GM08714 (cell line): Measurements from ENCODE around the gene FGA.

Experiments
- H3K4me3 ChIP-seq: fragments of 200-500 bp; sonication (Bioruptor generic); 2 replicates; pipeline ENCODE4 v1.5.1; 2014; ENCODE audit warnings: mild to moderate bottlenecking, low read length, inconsistent platforms
- ZNF274 ChIP-seq: IDR thresholded peaks from 2 replicates; pipeline ENCODE4 v1.6.1; 2012; ENCODE audit warnings: mild to moderate bottlenecking, low read depth, low read length

The FGA gene

DNA sequence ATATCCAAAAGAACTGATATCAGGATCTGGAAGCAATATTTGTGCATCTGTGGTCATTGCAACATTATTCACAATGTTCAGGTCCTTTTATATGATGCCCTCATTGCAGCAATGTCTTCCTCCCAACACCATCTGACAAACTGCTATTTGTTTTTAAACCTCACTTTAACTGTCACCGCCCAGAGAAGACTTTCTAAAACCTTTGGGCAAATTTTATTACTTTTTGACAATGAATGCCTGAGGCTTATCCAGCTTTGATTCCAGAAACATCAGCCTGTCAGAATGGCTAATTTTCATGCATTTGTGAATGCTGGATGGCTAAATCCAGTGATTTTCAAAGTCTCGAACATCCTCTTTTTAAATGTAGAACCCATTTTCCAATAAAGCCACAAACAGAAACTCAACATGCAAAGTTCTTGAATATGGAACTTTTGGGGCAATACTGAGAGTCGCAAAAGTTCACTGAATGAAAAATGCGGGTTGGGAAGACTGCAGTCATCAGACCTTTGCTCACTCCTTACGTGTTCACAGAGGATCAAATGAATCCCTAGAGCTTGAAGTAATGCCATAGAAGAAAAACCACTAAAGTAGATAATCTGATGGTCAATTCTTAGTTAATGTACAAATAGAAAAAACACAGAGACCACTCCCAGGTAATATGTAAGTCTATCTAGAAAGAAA lies 17.2 kb downstream of the FGA start:
- no peak overlapping the region for H3K4me3 ChIP-seq
- no peak for TF ChIP-seq ZNF274

DNA sequence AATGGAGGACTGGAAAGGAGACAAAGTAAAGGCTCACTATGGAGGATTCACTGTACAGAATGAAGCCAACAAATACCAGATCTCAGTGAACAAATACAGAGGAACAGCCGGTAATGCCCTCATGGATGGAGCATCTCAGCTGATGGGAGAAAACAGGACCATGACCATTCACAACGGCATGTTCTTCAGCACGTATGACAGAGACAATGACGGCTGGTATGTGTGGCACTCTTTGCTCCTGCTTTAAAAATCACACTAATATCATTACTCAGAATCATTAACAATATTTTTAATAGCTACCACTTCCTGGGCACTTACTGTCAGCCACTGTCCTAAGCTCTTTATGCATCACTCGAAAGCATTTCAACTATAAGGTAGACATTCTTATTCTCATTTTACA lies 21.0 kb downstream of the FGA start:
- no peak for TF ChIP-seq ZNF274
- H3K4me3 ChIP-seq = no peak overlapping the region

DNA sequence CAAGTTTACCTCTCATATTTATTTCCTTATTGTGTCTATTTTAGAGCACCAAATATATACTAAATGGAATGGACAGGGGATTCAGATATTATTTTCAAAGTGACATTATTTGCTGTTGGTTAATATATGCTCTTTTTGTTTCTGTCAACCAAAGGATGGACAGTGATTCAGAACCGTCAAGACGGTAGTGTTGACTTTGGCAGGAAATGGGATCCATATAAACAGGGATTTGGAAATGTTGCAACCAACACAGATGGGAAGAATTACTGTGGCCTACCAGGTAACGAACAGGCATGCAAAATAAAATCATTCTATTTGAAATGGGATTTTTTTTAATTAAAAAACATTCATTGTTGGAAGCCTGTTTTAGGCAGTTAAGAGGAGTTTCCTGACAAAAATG lies 21.5 kb downstream of the FGA start:
- no peak for TF ChIP-seq ZNF274
- H3K4me3 ChIP-seq = no peak overlapping the region

DNA sequence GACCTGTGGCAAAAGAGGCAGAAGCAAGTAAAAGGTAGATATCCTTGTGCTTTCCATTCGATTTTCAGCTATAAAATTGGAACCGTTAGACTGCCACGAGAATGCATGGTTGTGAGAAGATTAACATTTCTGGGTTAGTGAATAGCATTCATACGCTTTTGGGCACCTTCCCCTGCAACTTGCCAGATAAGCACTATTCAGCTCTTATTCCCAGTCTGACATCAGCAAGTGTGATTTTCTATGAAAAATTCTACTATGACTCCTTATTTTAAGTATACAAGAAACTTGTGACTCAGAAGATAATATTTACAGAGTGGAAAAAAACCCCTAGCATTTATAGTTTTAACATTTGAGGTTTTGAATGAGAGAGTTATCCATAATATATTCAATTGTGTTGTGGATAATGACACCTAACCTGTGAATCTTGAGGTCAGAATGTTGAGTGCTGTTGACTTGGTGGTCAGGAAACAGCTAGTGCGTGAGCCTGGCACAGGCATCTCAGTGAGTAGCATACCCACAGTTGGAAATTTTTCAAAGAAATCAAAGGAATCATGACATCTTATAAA lies 23.8 kb downstream of the FGA start:
- H3K4me3 ChIP-seq = no peak overlapping the region
- TF ChIP-seq ZNF274 = no peak

DNA sequence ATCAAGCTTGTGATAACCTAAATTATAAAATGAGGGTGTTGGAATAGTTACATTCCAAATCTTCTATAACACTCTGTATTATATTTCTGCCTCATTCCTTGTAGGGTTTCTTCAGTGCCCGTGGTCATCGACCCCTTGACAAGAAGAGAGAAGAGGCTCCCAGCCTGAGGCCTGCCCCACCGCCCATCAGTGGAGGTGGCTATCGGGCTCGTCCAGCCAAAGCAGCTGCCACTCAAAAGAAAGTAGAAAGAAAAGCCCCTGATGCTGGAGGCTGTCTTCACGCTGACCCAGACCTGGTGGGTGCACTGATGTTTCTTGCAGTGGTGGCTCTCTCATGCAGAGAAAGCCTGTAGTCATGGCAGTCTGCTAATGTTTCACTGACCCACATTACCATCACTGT lies 24.8 kb downstream of the FGA start:
- TF ChIP-seq ZNF274 = no peak

DNA sequence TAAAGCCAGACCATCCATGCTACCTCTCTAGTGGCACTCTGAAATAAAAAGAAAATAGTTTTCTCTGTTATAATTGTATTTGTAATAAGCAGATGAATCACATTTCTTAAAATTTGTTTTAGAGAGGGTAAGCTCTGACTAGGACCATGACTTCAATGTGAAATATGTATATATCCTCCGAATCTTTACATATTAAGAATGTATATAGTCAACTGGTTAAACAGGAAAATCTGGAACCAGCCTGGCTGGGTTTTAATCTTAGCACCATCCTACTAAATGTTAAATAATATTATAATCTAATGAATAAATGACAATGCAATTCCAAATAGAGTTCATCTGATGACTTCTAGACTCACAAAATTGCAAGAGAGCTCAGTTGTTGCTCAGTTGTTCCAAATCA lies 26.2 kb downstream of the FGA start:
- TF ChIP-seq ZNF274 = no peak
- no peak overlapping the region for H3K4me3 ChIP-seq

More for the DNA sequence above, 24.8 kb downstream of the FGA start:
- no peak overlapping the region for H3K4me3 ChIP-seq

DNA sequence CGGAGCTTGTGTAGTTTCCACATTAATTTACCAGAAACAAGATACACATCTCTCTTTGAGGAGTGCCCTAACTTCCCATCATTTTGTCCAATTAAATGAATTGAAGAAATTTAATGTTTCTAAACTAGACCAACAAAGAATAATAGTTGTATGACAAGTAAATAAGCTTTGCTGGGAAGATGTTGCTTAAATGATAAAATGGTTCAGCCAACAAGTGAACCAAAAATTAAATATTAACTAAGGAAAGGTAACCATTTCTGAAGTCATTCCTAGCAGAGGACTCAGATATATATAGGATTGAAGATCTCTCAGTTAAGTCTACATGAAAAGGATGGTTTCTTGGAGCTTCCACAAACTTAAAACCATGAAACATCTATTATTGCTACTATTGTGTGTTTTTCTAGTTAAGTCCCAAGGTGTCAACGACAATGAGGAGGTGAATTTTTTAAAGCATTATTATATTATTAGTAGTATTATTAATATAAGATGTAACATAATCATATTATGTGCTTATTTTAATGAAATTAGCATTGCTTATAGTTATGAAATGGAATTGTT lies 27.8 kb downstream of the FGA start, which contains the start of gene FGB:
FGB (plus strand) TSS at position 315 of the 558 bp plus-strand sequence; CDS start at position 323, 8 bp downstream.
- H3K4me3 ChIP-seq = no peak within 1 kb of the TSS
- no peak for TF ChIP-seq ZNF274

DNA sequence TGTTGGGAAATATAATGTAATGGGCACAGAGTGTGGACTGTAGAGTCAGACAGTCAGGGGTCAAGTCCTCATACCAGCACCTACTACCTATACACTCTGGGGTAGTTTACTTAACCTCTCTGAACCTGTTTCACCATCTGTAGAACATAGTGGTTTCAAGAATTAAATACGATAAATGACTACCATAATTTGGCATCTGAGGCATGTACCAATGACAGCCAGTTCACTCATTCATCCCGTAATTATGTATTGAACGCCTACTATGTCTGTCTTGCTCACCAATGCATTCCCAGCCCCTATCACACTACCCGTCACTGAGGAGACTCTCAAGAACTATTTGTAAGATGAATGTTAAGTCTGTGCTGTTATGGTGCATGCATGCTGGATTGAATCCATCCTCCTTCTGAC lies 29.7 kb downstream of the FGA start:
- TF ChIP-seq ZNF274 = no peak
- no peak overlapping the region for H3K4me3 ChIP-seq

DNA sequence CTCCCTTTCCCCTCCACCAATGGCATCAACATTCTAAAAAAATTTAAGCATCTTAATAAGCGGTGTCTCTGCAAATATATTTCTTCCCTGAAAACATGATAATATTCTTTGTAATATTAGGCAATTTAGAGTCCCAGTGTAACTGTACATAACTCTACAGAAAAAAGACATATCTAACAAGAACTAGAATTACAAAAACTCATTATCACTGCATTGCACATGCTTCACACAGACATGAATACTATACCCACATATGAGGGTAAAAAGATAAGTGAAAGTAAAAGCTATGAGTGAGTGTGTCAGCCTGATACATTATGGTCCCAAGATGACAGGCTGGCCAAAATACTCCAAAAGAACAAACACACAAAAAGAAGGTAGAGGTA lies 30.1 kb downstream of the FGA start:
- H3K4me3 ChIP-seq = no peak overlapping the region
- TF ChIP-seq ZNF274 = no peak

DNA sequence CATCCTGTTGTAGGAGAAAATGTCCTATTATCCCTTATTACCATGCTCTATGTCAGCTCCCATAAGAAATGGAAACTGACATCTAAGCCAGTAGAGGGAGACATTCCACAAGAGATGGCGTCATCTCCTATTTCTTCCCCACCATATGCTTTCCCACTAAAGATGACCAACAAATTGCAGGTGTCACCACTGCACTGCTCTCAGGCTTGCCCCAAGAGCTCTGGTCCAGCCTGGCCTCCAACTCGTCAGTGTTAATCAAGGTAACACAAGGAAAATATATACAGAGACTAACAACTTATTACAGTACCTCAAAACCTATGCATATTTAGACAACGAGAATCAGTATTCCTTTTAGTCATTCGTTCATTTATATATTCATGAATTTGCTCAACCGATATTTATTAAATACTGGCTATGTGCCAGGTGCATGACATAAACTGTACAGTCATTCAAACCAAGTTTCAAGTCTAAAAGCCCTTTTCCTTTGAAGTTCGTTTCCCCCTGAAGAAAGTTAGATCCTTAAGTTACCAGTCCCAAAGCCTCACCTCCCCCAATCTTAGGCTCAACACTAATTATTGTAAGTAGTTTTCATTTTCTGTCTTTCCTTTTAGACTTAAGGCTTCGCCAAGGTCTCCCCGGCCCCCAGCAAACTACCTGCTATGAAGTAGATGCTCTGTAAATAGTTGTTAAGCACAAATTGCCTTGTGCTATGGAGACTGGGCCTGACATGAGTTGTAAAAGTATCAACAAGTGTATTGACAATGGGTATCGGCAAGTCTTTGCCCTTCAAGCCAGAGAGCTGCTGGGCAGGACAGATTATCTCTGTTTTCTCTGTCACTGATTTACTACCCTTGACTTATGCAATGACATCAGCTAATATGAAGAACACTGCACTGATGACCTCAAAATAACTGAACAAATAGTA lies 30.8 kb downstream of the FGA start:
- TF ChIP-seq ZNF274 = no peak
- H3K4me3 ChIP-seq = no peak overlapping the region

DNA sequence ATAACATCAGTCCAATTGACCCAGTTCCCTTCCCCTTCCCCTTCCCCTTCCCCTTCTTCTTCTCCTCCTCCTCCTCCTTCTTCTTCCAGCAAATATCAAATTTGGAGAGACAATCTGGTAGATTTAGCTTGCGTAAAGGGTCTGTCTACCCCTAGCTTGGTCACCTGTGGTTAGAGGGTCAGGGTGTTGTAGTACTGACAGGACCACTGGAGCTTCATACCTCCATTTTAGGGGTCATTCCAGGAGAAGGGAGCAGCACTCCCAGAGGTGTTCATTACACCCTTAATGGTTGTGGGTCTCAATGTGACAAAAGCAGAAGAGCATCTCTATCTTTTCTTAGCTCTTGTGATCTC lies 31.4 kb downstream of the FGA start:
- no peak overlapping the region for H3K4me3 ChIP-seq
- TF ChIP-seq ZNF274 = no peak

DNA sequence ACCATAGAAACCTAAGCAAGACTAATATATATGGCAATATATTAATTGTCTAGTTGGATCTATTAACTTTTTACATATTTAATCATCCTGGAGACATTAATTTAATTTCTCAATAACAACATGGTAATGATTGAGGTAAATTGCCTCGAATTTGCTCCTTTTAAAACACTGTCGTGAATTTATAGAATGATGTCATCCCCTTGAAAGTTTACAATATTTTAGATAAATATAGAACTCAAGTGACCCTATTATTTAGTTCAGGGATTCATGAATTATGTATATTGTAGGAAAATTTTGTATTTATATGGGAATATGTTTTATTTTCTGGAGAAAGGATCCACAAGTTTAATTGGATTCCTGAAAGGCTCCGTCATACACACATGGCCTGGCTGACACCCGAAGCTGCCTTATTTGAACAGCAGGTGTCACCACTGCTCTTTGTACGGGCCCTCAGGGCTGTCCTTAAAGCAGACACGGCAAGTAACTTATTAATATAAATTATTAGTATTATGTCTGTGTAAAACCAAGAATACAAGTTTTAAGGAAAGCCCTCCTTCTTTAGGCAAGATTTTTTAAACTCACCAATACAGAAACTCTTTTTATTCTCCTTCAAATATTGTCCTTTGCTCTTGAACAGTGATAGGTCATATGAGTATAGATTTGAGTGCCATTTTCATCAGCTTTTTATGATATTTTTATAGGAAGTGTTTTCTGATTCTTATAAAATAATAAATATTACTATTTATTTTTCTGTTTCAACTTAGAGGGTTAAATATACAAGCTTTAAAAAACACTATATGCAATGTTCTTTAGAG lies 38.5 kb downstream of the FGA start:
- H3K4me3 ChIP-seq = no peak overlapping the region

DNA sequence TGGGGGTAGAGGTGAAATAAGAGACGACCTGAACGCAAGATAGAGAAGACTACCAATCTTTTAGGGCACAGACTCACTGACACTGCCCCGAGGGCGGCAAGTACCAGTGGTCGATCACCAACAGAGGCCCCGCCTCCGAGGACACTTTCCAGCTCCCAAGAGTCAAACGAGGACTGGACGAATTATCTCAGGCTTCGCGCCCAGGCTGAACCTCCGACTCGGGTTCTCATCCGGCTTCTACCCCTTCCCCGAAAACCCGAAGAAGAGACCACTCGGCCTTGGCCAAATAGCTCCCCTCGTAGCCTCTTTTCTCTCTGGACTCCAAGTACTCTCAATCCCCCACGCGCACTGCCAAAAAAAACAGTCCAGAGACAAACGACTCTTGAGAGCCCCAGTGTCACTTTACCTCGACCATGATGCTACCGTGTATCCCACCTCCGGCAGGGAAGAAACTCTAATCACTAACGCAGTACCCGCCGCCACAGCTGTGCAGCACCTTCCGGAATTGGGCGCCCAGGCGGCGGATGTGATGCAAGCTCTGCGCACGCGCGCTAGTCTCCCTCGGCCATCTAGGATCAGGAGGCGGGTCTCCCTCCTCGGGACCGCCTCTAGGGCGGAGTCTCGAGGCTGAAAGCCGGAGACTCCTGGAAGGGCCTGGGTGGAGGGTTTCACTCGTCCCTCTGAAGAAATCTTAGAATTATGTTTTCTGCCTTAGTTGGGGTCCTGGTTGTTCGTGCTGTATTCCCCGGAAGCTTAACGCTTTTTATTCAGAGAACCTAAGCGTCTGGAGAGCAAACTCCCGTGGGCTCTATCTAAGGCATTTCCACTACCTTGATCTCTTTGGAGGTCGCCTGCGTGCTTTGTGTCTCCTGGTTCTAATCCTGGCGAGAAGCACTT lies 40.4 kb downstream of the FGA start, which contains the start of gene PLRG1:
PLRG1 (minus strand) TSS at position 507 of the 897 bp plus-strand sequence; CDS start at position 415, 92 bp downstream.
- no peak for TF ChIP-seq ZNF274
- peak within 1 kb of the TSS; percentile 88 for H3K4me3 ChIP-seq

More for the DNA sequence above, 38.5 kb downstream of the FGA start:
- TF ChIP-seq ZNF274 = no peak

DNA sequence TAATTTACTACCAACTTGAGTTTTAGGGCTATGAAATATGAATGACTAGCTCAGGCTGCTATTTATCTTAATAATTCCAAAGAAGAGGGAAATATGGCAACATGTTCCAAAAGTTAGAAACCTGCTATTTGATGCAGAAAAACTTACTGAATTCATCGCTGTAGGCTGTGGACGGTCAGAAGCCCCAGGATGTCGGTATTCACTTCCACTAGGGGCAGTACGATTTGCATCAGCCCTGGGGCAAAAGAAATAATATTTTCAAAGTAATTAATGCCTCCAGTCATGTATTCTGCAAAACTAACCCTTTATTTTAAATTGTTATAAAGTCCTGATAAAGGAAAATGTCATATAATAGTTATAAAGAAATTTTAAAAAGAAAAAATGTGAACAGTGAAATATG lies 44.9 kb downstream of the FGA start:
- TF ChIP-seq ZNF274 = no peak
- H3K4me3 ChIP-seq = no peak overlapping the region
